GM12873 (cell line): ENCODE data around the gene ADM2.

Source experiments
- TF ChIP-seq, protein P1 (sequence below): IDR thresholded peaks from 2 replicates; pipeline ENCODE4 v1.5.1; 2012; ENCODE audit warnings: low read depth, mild to moderate bottlenecking, moderate library complexity, low read length, control low read depth; ENCODE audit not compliant: insufficient read depth; ENCODE audit errors: missing control alignments

ADM2 gene

DNA sequence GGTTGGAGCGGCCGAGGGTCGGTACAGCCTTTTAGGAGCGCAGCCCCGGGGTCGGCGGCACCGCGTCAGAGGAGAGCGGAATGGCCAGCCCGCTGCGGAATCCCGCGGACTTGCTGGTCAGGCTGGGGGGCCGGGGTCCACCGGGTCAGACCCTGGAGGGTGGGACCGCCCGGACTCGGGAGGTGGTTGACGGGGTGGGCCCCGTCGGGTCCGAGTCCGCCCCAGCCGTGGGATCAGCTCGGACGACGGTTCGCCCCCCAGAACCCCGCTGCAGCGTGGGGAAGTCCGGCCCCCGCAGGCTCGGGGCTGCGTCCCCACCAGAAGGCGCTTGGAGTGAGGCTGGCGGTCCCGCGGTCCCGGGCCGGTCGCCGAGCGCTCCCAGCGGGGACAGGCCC is 301 bp upstream of the ADM2 start:
- TF ChIP-seq, protein P1, sequence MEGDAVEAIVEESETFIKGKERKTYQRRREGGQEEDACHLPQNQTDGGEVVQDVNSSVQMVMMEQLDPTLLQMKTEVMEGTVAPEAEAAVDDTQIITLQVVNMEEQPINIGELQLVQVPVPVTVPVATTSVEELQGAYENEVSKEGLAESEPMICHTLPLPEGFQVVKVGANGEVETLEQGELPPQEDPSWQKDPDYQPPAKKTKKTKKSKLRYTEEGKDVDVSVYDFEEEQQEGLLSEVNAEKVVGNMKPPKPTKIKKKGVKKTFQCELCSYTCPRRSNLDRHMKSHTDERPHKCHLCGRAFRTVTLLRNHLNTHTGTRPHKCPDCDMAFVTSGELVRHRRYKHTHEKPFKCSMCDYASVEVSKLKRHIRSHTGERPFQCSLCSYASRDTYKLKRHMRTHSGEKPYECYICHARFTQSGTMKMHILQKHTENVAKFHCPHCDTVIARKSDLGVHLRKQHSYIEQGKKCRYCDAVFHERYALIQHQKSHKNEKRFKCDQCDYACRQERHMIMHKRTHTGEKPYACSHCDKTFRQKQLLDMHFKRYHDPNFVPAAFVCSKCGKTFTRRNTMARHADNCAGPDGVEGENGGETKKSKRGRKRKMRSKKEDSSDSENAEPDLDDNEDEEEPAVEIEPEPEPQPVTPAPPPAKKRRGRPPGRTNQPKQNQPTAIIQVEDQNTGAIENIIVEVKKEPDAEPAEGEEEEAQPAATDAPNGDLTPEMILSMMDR: no peak

DNA sequence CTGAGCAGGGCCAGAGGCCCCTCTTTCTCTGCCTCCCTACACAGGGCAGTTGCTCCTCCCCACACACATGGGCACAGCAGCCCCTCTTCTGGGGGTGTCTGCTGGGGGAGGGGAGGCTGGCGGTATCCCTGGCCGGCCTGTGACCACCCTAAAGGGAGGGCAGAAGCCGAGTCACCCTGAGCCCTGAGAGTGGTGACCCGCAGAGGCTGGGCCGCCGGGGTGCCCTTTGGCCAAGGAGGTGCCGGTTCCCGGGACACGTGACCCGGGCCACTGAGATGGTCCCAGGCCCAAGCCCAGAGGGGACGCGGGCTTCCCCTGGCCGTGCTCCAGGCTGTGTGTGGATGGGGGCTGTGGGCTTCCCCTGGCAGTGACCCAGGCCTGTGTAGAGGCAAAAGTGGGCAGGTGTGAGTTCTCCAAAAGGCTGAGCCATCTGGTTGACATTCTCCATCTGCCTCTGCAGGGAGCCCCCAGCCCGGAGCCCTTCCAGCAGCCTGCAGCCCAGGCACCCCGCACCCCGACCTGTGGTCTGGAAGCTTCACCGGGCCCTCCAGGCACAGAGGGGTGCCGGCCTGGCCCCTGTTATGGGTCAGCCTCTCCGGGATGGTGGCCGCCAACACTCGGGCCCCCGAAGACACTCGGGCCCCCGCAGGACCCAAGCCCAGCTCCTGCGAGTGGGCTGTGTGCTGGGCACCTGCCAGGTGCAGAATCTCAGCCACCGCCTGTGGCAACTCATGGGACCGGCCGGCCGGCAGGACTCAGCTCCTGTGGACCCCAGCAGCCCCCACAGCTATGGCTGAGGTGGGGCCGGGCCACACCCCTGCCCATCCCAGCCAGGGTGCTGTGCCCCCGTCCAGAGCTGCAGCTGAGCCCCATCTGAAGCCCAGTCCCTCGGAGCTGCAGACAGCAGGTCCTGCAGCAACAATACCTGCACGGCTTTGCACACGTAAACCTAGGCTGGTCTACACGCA is 1.0 kb downstream of the ADM2 start:
- TF ChIP-seq, protein P1: no peak

DNA sequence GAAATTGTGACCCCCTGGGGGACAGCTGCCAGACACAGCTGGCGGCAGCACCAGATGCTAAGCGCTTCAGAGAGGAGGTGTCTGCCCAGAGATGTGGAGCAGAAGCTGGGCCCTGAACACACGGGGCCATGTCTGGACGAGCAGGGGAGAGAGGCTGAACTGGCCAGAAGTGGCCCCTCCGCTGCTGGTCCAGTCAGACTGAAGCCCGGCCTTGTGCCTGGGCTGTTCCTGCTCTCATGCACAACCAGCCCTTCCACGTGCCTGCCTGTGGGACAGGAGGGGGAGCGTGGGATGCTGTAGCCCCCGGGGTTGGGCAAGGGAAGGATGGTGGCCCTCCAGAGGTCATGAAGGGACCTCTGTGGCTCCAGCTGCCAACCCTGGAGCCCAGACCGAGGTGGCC is 1.8 kb downstream of the ADM2 start:
- TF ChIP-seq, protein P1: no peak

DNA sequence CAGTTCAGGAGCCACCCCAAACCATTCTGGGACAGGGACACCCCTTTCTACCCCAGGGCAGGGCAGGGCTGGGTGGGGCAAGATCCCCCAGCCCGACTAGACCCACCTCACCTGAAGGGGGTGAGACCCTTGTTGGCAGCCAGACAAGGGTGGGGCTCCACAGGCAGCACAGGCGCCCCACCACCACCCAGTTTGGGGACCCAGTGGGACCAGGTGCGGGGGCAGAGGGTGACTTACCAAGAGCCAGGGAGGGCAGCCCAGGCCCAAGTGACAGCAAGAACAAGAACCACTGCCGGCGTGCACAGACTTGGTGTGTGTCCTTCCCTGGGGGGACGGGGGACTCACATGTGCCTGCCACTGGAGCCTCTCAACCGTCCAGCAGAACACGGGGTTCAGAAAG is 2.2 kb downstream of the ADM2 start:
- TF ChIP-seq, protein P1: no peak

DNA sequence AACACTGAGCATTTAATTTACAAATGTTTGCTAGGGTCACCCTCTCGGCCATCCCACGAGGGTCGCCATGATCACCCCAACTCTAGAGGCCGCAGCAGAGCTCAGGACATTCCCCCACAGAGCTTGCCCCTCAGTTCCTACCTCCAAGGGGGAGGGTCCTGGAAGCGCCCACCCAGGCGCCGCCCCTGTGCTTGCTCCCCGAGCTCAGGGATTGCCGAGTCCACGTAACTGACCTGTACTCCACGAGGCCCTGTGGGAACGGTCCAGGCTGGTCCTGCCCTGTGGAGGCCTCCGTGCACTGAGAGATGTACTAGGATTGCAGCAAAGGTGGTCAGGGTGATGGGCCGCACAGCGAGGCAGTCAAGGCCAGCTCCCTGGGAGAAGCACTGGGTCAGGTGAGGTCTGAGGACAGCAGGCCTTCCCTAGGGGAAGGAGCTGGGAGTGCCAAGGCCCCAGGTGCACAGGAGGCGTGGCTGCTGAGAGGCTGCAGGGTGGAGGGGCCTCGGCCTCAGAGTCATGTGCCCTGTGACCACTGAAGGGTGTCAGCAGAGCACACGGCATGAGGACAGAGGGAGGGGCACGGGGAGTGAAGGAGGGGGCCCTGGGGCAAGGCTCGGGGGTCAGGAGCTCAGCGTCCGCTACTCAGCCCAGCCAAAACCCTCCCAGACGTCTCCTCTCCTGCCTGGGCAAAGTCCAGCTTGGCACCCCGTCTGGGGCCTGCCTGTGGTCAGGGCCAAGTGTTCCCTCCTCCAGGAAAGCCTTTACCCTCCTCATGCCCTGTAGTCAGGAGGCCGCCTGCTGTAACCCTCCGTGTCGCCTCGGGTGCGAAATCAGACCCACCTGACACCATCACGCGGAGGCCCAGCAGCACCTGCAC is 2.9 kb downstream of the ADM2 start:
- TF ChIP-seq, protein P1: no peak

DNA sequence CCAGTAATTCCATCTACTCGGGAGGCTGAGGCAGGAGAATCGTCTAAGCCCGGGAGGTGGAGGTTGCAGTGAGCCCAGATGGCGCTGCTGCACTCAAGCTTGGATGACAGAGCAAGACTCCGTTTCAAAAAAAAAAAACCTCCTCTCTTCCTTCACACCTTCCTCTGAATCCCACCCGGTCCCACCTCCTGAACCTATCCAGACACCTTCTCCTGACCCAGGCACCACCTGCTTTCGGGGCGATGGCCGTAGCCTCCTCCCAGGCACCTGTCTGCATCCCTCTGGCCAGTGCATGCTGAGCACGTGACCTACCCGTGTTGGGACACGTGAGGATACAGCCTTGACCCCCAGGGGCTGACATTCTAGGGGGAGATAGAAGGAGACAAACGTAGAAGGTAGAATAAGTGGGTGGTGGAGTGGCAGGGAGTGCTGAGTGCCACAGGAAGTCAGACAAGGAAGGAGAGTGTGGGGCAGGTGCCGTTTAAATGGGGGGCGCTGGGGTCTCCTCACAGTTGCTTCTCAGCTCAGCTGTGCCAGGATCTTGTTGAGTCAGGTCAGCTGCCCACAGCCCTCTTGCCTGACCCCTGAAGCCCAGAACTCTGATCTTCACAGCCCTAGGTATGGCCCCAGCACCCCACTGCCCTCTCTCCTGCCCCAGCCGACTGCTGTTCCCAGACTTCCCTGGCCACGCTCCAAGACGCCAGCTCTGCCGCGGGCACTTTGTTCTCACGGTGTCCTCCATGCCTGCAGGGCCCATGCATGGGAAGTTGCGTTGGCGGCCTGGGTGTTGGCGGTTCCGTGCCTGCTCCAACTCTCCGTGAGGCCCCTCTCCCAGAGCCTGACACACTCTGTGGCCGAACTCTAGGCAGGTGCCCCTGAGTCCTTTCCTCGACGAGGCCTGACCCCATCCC is 4.1 kb downstream of the ADM2 start:
- TF ChIP-seq, protein P1: no peak
